Measurements from ENCODE around the gene AREL1. TPM values are rescaled to one million over a fixed set of nuclear protein-coding genes. Genes with fewer than 3 reads are reported as not detected.
A peak's percentile ranks its signal among the peaks of the same experiment; 100 is the strongest.

The AREL1 gene
- total and polyA plus RNA-seq, 2 donors (not counting 3 experiments of a cell fraction or from before 2014, with no cell fraction given): 46.4 to 67.2 TPM

- H3K27me3 ChIP-seq (ENCODE audit: control insufficient read depth in 2 of 2, insufficient read depth in 2 of 2, low read length in 2 of 2): no peaks in the 10 kb centered on the region
- CTCF ChIA-PET: interaction anchor here (0.7 to 4.2 kb wide), 9 partner anchors 21 to 133 kb away, joined by 3 to 31 read pairs (median 7); partner anchors contain the start of gene LTBP2
- H3K36me3 ChIP-seq (ENCODE audit: control insufficient read depth in 2 of 2, extremely low read depth in 1 of 2, insufficient read depth in 2 of 2, low read length in 2 of 2): peaks cover 12 to 28% of the 10 kb centered on the region in 2 experiments
- no peaks in the 10 kb centered on the region for H4K20me1 ChIP-seq (replicated peaks; ENCODE audit: control insufficient read depth, extremely low read depth, insufficient read depth, low read length)
- H3K4me2 ChIP-seq (ENCODE audit: insufficient read depth, low read length): peak overlapping the region; percentile 71
- BruUV-seq (replicated peaks): no TSS peak
- peak overlapping the region; percentile 46 for H3K9ac ChIP-seq (replicated peaks; ENCODE audit: extremely low read depth, insufficient read depth, low read length)
- POLR2A ChIA-PET: interaction anchor here (0.8 to 2.7 kb wide), 4 partner anchors 21 to 59 kb away, joined by 3 to 11 read pairs (median 4); partner anchors contain the start of gene LTBP2
- no peak overlapping the region for H2AFZ ChIP-seq (ENCODE audit: low read depth, low read length)
- no peak for FAIRE-seq
- no peak overlapping the region for H3K4me3 ChIP-seq (replicated peaks in 1 of 3; ENCODE audit: insufficient read depth in 1 of 3, low read depth in 1 of 3, low read length in 3 of 3)
- H3K27ac ChIP-seq (ENCODE audit: insufficient read depth, low read depth, low read length): peak overlapping the region; percentile 89
- intact Hi-C loops (cut with micrococcal nuclease): loop anchor here (5.0 kb wide), 1 partner anchor 131 kb away; no protein-coding TSS in a partner anchor
- H3K79me2 ChIP-seq (ENCODE audit: control insufficient read depth, insufficient read depth, low read length): no peaks in the 10 kb centered on the region
- no peaks in the 10 kb centered on the region for H3K9me3 ChIP-seq (replicated peaks; ENCODE audit: control insufficient read depth, insufficient read depth, low read length)
- no peak for TF ChIP-seq GATA2 (IDR thresholded peaks at IDR 0.05; ENCODE audit: insufficient read depth, insufficient read length, low read depth, low read length)
- TF ChIP-seq FOS (IDR thresholded peaks at IDR 0.05; ENCODE audit: borderline replicate concordance, insufficient read depth, low read length): peak; percentile 30
- dilution Hi-C loops (cut with MboI; ENCODE audit: extremely low pct_ligation_motif_present, low sequenced_read_pairs): no loop called here
- H3K9me1 ChIP-seq (replicated peaks; ENCODE audit: control insufficient read depth, extremely low read depth, insufficient read depth, low read length): no peaks in the 10 kb centered on the region
- peak; percentile 52 for DNase-seq (ENCODE audit: low read depth, low spot score)
- peaks cover 43% of the 10 kb centered on the region for H3K4me1 ChIP-seq (ENCODE audit: control insufficient read depth, extremely low read depth, insufficient read depth, low read length)
Observed at GRCh38 chr14:74670726-74671411, 42.0 kb downstream of the AREL1 start.

DNA sequence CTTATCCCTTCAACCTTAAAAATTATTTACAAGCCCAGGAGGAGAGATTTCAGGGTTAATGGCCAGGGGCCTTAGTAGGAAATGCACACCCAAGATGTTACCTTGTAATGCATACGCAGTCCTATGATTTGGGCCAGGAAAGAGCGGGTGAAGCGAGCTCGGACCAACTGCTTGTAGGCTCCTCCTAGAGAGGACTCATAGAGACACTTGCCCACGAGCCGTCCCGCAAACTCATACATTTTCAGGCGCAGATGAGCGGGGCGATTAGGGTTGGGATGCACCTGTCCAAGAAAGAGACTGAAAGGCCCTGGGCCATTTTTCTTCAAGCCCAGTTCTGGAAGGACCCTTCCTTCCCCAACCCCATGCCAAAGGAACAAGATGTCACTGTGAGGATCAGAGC is 43.0 kb downstream of the AREL1 start:
- CTCF ChIA-PET: interaction anchor here (1.0 to 4.2 kb wide), 8 partner anchors 20 to 134 kb away, joined by 3 to 31 read pairs (median 6); partner anchors contain the start of gene LTBP2
- Histone ChIP-seq H3K9ac (replicated peaks; ENCODE audit: extremely low read depth, insufficient read depth, low read length) (no peak overlapping the region), H3K4me2 (ENCODE audit: insufficient read depth, low read length) (no peak overlapping the region), H3K79me2 (ENCODE audit: control insufficient read depth, insufficient read depth, low read length) (no peaks in the 10 kb centered on the region), H3K27ac (ENCODE audit: insufficient read depth, low read depth, low read length) (no peak overlapping the region), H3K36me3 (ENCODE audit: control insufficient read depth in 2 of 2, extremely low read depth in 1 of 2, insufficient read depth in 2 of 2, low read length in 2 of 2) (peaks cover 12 to 25% of the 10 kb centered on the region in 2 experiments), H3K4me3 (replicated peaks in 1 of 3; ENCODE audit: insufficient read depth in 1 of 3, low read depth in 1 of 3, low read length in 3 of 3) (no peak overlapping the region), H3K27me3 (ENCODE audit: control insufficient read depth in 2 of 2, insufficient read depth in 2 of 2, low read length in 2 of 2) (no peaks in the 10 kb centered on the region), H3K9me3 (replicated peaks; ENCODE audit: control insufficient read depth, insufficient read depth, low read length) (no peaks in the 10 kb centered on the region), H3K9me1 (replicated peaks; ENCODE audit: control insufficient read depth, extremely low read depth, insufficient read depth, low read length) (no peaks in the 10 kb centered on the region), H2AFZ (ENCODE audit: low read depth, low read length) (no peak overlapping the region), H3K4me1 (ENCODE audit: control insufficient read depth, extremely low read depth, insufficient read depth, low read length) (peaks cover 43% of the 10 kb centered on the region), H4K20me1 (replicated peaks; ENCODE audit: control insufficient read depth, extremely low read depth, insufficient read depth, low read length) (no peaks in the 10 kb centered on the region)
- FAIRE-seq (no peak), DNase-seq (ENCODE audit: low read depth, low spot score) (no peak)
- no TSS peak for BruUV-seq (replicated peaks)
- POLR2A ChIA-PET: no interaction called here
- dilution Hi-C loops (cut with MboI; ENCODE audit: extremely low pct_ligation_motif_present, low sequenced_read_pairs) (no loop called here), intact Hi-C loops (cut with micrococcal nuclease) (loop anchor here (5.0 kb wide), 1 partner anchor 132 kb away; no protein-coding TSS in a partner anchor)
- TF ChIP-seq, protein P1, sequence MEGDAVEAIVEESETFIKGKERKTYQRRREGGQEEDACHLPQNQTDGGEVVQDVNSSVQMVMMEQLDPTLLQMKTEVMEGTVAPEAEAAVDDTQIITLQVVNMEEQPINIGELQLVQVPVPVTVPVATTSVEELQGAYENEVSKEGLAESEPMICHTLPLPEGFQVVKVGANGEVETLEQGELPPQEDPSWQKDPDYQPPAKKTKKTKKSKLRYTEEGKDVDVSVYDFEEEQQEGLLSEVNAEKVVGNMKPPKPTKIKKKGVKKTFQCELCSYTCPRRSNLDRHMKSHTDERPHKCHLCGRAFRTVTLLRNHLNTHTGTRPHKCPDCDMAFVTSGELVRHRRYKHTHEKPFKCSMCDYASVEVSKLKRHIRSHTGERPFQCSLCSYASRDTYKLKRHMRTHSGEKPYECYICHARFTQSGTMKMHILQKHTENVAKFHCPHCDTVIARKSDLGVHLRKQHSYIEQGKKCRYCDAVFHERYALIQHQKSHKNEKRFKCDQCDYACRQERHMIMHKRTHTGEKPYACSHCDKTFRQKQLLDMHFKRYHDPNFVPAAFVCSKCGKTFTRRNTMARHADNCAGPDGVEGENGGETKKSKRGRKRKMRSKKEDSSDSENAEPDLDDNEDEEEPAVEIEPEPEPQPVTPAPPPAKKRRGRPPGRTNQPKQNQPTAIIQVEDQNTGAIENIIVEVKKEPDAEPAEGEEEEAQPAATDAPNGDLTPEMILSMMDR (IDR thresholded peaks at IDR 0.05; ENCODE audit: extremely low read depth in 1 of 2, insufficient read depth in 1 of 2, low read depth in 1 of 2, low read length in 2 of 2): no peak
- TF ChIP-seq POLR2A (IDR thresholded peaks at IDR 0.05; ENCODE audit: low read depth, low read length): no peak
- no peak for TF ChIP-seq MYC (IDR thresholded peaks at IDR 0.05; ENCODE audit: low read depth, low read length)
- no peak for TF ChIP-seq JUN (IDR thresholded peaks at IDR 0.05; ENCODE audit: borderline replicate concordance, insufficient read depth, insufficient read length, low read depth)
- no peak for TF ChIP-seq EZH2 (IDR thresholded peaks at IDR 0.05; ENCODE audit: borderline replicate concordance, low read depth, low read length, severe bottlenecking)
- TF ChIP-seq GATA2 (IDR thresholded peaks at IDR 0.05; ENCODE audit: insufficient read depth, insufficient read length, low read depth, low read length): no peak
- TF ChIP-seq POLR2AphosphoS5 (IDR thresholded peaks at IDR 0.05; ENCODE audit: insufficient read depth, low read depth, low read length): no peak
- no peak for TF ChIP-seq MAX (IDR thresholded peaks at IDR 0.05; ENCODE audit: insufficient read depth, insufficient read length)
- TF ChIP-seq FOS (IDR thresholded peaks at IDR 0.05; ENCODE audit: borderline replicate concordance, insufficient read depth, low read length): no peak
